ENCODE measurements around the gene TBC1D8.

The TBC1D8 gene

DNA sequence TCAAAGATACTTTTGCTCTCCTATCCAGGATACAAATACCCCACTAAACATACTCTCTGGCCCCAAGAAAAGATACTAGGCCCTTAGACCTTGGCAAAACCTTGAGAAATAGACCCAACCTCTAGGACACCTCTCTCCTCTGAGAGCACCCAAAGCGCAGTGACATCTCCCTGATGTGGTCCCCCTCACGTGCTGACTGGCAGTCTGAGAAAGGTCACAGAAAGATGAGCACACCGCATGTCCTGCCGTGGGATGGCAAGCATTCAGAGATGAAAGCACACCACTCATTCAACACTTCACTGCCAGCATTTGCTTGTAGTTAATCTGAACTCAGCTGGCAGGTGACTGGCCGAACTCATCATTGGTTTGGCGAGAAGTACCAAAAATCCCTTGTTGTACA lies 6.1 kb upstream of the TBC1D8 start:
- H3K9ac ChIP-seq (ENCODE audit: low read depth, low read length, poor library complexity): no peak overlapping the region
- no CpG with 5 or more reads among the region's 6 CpGs for WGBS, 2 donors (ENCODE audit: extremely low coverage in 2 of 2, insufficient read length in 2 of 2, insufficient replicate concordance in 1 of 2)
- no peak overlapping the region for H3K4me2 ChIP-seq (ENCODE audit: insufficient read depth, low read length, poor library complexity, severe bottlenecking)
- no peak overlapping the region for H4K91ac ChIP-seq (ENCODE audit: low read depth, low read length, poor library complexity)
- no peak overlapping the region for H3K4me3 ChIP-seq (ENCODE audit: low read length in 2 of 2)
- no peak for DNase-seq (ENCODE audit: low spot score)
- no peak overlapping the region for H3K4ac ChIP-seq (ENCODE audit: low read length)
- H3K9me3 ChIP-seq (replicated peaks in 1 of 2; ENCODE audit: control insufficient read depth in 2 of 2, insufficient read depth in 1 of 2, low read depth in 1 of 2, low read length in 2 of 2): no peaks in the 10 kb centered on the region
- H3K23ac ChIP-seq (ENCODE audit: low read depth, low read length, poor library complexity): no peak overlapping the region
- H4K8ac ChIP-seq (ENCODE audit: low read depth, low read length): no peak overlapping the region
- no peaks in the 10 kb centered on the region for H3K36me3 ChIP-seq (replicated peaks in 1 of 2; ENCODE audit: control insufficient read depth in 2 of 2, insufficient read depth in 2 of 2, low read length in 2 of 2)
- no peak overlapping the region for H2BK12ac ChIP-seq (ENCODE audit: low read length)
- peaks cover 2 to 8% of the 10 kb centered on the region in 2 donors for H3K4me1 ChIP-seq (ENCODE audit: control insufficient read depth in 2 of 2, insufficient read depth in 1 of 2, low read depth in 1 of 2, low read length in 2 of 2)
- no peak overlapping the region for H2BK5ac ChIP-seq (ENCODE audit: low read length)
- H3K18ac ChIP-seq (ENCODE audit: low read length): no peak overlapping the region
- peaks cover 2 to 25% (median 15%) of the 10 kb centered on the region in 3 experiments for H3K27me3 ChIP-seq (ENCODE audit: control insufficient read depth in 3 of 3, insufficient read depth in 3 of 3, low read depth in 1 of 3, low read length in 3 of 3)
- no peaks in the 10 kb centered on the region for H3K79me1 ChIP-seq (ENCODE audit: low read depth, low read length)
- H2AK5ac ChIP-seq (ENCODE audit: low read depth, low read length): no peak overlapping the region
- H3K27ac ChIP-seq (replicated peaks; ENCODE audit: low read length): no peak overlapping the region
- no peak overlapping the region for H2BK15ac ChIP-seq (ENCODE audit: low read length)
- no peak overlapping the region for H2BK120ac ChIP-seq (ENCODE audit: low read depth, low read length)
- H2AFZ ChIP-seq (ENCODE audit: low read length): no peak overlapping the region
- H3K14ac ChIP-seq (ENCODE audit: low read length): no peak overlapping the region

GRCh38 chr2:101153787-101154186 lies 2.6 kb upstream of the TBC1D8 start:
- H3K23ac ChIP-seq (ENCODE audit: low read depth, low read length, poor library complexity): no peak overlapping the region
- H3K9ac ChIP-seq (ENCODE audit: low read depth, low read length, poor library complexity): no peak overlapping the region
- no peaks in the 10 kb centered on the region for H3K9me3 ChIP-seq (replicated peaks in 1 of 2; ENCODE audit: control insufficient read depth in 2 of 2, insufficient read depth in 1 of 2, low read depth in 1 of 2, low read length in 2 of 2)
- H3K4me3 ChIP-seq (ENCODE audit: low read length in 2 of 2): no peak overlapping the region
- no peaks in the 10 kb centered on the region for H3K79me1 ChIP-seq (ENCODE audit: low read depth, low read length)
- H3K36me3 ChIP-seq (replicated peaks in 1 of 2; ENCODE audit: control insufficient read depth in 2 of 2, insufficient read depth in 2 of 2, low read length in 2 of 2): no peaks in the 10 kb centered on the region
- no peak overlapping the region for H2BK120ac ChIP-seq (ENCODE audit: low read depth, low read length)
- H2BK15ac ChIP-seq (ENCODE audit: low read length): no peak overlapping the region
- H2BK5ac ChIP-seq (ENCODE audit: low read length): no peak overlapping the region
- no peak overlapping the region for H3K18ac ChIP-seq (ENCODE audit: low read length)
- no peak overlapping the region for H2AFZ ChIP-seq (ENCODE audit: low read length)
- no CpG with 5 or more reads among the region's 7 CpGs for WGBS, 2 donors (ENCODE audit: extremely low coverage in 2 of 2, insufficient read length in 2 of 2, insufficient replicate concordance in 1 of 2)
- no peak overlapping the region for H3K14ac ChIP-seq (ENCODE audit: low read length)
- peaks cover 4 to 47% (median 26%) of the 10 kb centered on the region in 3 experiments for H3K27me3 ChIP-seq (ENCODE audit: control insufficient read depth in 3 of 3, insufficient read depth in 3 of 3, low read depth in 1 of 3, low read length in 3 of 3)
- H3K4me1 ChIP-seq (ENCODE audit: control insufficient read depth in 2 of 2, insufficient read depth in 1 of 2, low read depth in 1 of 2, low read length in 2 of 2): peaks cover 6 to 17% of the 10 kb centered on the region in 2 donors
- no peak overlapping the region for H3K4me2 ChIP-seq (ENCODE audit: insufficient read depth, low read length, poor library complexity, severe bottlenecking)
- H4K91ac ChIP-seq (ENCODE audit: low read depth, low read length, poor library complexity): no peak overlapping the region
- no peak overlapping the region for H3K27ac ChIP-seq (replicated peaks; ENCODE audit: low read length)
- H2AK5ac ChIP-seq (ENCODE audit: low read depth, low read length): no peak overlapping the region
- no peak overlapping the region for H3K4ac ChIP-seq (ENCODE audit: low read length)
- H2BK12ac ChIP-seq (ENCODE audit: low read length): no peak overlapping the region
- no peak for DNase-seq (ENCODE audit: low spot score)
- H4K8ac ChIP-seq (ENCODE audit: low read depth, low read length): no peak overlapping the region

DNA sequence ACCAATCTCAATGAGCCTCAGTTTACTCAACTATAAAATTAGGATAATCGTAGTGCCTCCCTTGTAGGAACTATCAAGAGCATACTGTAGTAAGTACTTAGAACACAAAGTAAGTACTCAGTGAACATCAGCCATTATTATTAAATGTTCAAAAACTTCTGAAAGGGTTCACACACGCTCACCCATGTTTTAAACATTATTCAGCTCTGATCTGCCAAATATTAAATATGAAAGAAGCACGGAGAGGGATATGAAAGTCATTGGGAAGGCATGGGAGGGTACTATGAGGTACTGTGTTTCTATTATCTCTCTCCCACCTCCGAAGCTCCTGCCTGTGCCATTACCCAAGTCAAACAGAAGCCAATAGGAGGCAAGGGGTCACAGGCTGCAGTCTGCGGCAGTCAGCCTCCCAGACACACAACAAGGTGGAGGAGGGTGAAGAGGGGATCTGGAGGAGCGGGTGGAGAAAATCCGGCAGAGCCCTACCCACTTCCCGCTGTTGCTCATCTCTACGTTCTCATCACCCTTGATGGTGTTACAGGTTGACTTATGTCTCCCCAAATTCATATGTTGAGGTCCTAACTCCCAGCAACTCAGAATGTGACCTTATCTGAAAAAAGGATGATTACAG lies 2.0 kb upstream of the TBC1D8 start:
- H4K91ac ChIP-seq (ENCODE audit: low read depth, low read length, poor library complexity): no peak overlapping the region
- no peak overlapping the region for H3K9ac ChIP-seq (ENCODE audit: low read depth, low read length, poor library complexity)
- H3K14ac ChIP-seq (ENCODE audit: low read length): no peak overlapping the region
- H2BK15ac ChIP-seq (ENCODE audit: low read length): no peak overlapping the region
- no peak overlapping the region for H4K8ac ChIP-seq (ENCODE audit: low read depth, low read length)
- no peak overlapping the region for H3K4me2 ChIP-seq (ENCODE audit: insufficient read depth, low read length, poor library complexity, severe bottlenecking)
- no peak overlapping the region for H3K4me3 ChIP-seq (ENCODE audit: low read length in 2 of 2)
- H3K23ac ChIP-seq (ENCODE audit: low read depth, low read length, poor library complexity): no peak overlapping the region
- H3K27me3 ChIP-seq (ENCODE audit: control insufficient read depth in 3 of 3, insufficient read depth in 3 of 3, low read depth in 1 of 3, low read length in 3 of 3): peaks cover 4 to 50% (median 26%) of the 10 kb centered on the region in 3 experiments
- no peak overlapping the region for H3K27ac ChIP-seq (replicated peaks; ENCODE audit: low read length)
- H3K79me1 ChIP-seq (ENCODE audit: low read depth, low read length): no peaks in the 10 kb centered on the region
- H3K36me3 ChIP-seq (replicated peaks in 1 of 2; ENCODE audit: control insufficient read depth in 2 of 2, insufficient read depth in 2 of 2, low read length in 2 of 2): no peaks in the 10 kb centered on the region
- no peak overlapping the region for H2BK120ac ChIP-seq (ENCODE audit: low read depth, low read length)
- no CpG with 5 or more reads among the region's 9 CpGs for WGBS, 2 donors (ENCODE audit: extremely low coverage in 2 of 2, insufficient read length in 2 of 2, insufficient replicate concordance in 1 of 2)
- no peaks in the 10 kb centered on the region for H3K9me3 ChIP-seq (replicated peaks in 1 of 2; ENCODE audit: control insufficient read depth in 2 of 2, insufficient read depth in 1 of 2, low read depth in 1 of 2, low read length in 2 of 2)
- H3K4me1 ChIP-seq (ENCODE audit: control insufficient read depth in 2 of 2, insufficient read depth in 1 of 2, low read depth in 1 of 2, low read length in 2 of 2): peaks cover 6 to 17% of the 10 kb centered on the region in 2 donors
- no peak for DNase-seq (ENCODE audit: low spot score)
- H2BK12ac ChIP-seq (ENCODE audit: low read length): no peak overlapping the region
- no peak overlapping the region for H3K4ac ChIP-seq (ENCODE audit: low read length)
- no peak overlapping the region for H2AK5ac ChIP-seq (ENCODE audit: low read depth, low read length)
- H2AFZ ChIP-seq (ENCODE audit: low read length): no peak overlapping the region
- no peak overlapping the region for H3K18ac ChIP-seq (ENCODE audit: low read length)
- no peak overlapping the region for H2BK5ac ChIP-seq (ENCODE audit: low read length)

GRCh38 chr2:101152272-101153076 lies 1.3 kb upstream of the TBC1D8 start:
- Histone ChIP-seq H3K79me1 (ENCODE audit: low read depth, low read length) (no peaks in the 10 kb centered on the region), H2AK5ac (ENCODE audit: low read depth, low read length) (no peak overlapping the region), H3K14ac (ENCODE audit: low read length) (no peak overlapping the region), H3K27me3 (ENCODE audit: control insufficient read depth in 3 of 3, insufficient read depth in 3 of 3, low read depth in 1 of 3, low read length in 3 of 3) (peaks cover 4 to 50% (median 26%) of the 10 kb centered on the region in 3 experiments), H3K9me3 (replicated peaks in 1 of 2; ENCODE audit: control insufficient read depth in 2 of 2, insufficient read depth in 1 of 2, low read depth in 1 of 2, low read length in 2 of 2) (no peaks in the 10 kb centered on the region), H3K9ac (ENCODE audit: low read depth, low read length, poor library complexity) (no peak overlapping the region), H3K4me2 (ENCODE audit: insufficient read depth, low read length, poor library complexity, severe bottlenecking) (peak overlapping the region; percentile 70), H3K4me3 (ENCODE audit: low read length in 2 of 2) (peak overlapping the region; percentile 51 to 81), H2AFZ (ENCODE audit: low read length) (peak overlapping the region; percentile 70), H2BK12ac (ENCODE audit: low read length) (no peak overlapping the region), H2BK120ac (ENCODE audit: low read depth, low read length) (no peak overlapping the region), H3K23ac (ENCODE audit: low read depth, low read length, poor library complexity) (no peak overlapping the region), H3K4me1 (ENCODE audit: control insufficient read depth in 2 of 2, insufficient read depth in 1 of 2, low read depth in 1 of 2, low read length in 2 of 2) (peaks cover 6 to 17% of the 10 kb centered on the region in 2 donors), H3K36me3 (replicated peaks in 1 of 2; ENCODE audit: control insufficient read depth in 2 of 2, insufficient read depth in 2 of 2, low read length in 2 of 2) (no peaks in the 10 kb centered on the region), H3K4ac (ENCODE audit: low read length) (no peak overlapping the region), H4K91ac (ENCODE audit: low read depth, low read length, poor library complexity) (no peak overlapping the region), H4K8ac (ENCODE audit: low read depth, low read length) (no peak overlapping the region), H3K18ac (ENCODE audit: low read length) (no peak overlapping the region), H2BK5ac (ENCODE audit: low read length) (no peak overlapping the region), H3K27ac (replicated peaks; ENCODE audit: low read length) (no peak overlapping the region), H2BK15ac (ENCODE audit: low read length) (no peak overlapping the region)
- DNase-seq (ENCODE audit: low spot score): peak; percentile 37
- no CpG with 5 or more reads among the region's 21 CpGs for WGBS, 2 donors (ENCODE audit: extremely low coverage in 2 of 2, insufficient read length in 2 of 2, insufficient replicate concordance in 1 of 2)

Data from neuronal stem cell (in vitro differentiated cells).